ENCODE measurements around the gene AGPAT3. TPM values are rescaled to one million over a fixed set of nuclear protein-coding genes. Genes with fewer than 3 reads are reported as not detected.

Gene AGPAT3
- total RNA-seq, 1 donor from 2014 or later, result 7.8 TPM

GRCh38 chr21:43867332-43867703, 2.3 kb downstream of the AGPAT3 start:
- Histone ChIP-seq H3K79me2 (ENCODE audit: low read depth) (no peaks in the 10 kb centered on the region), H3K4me1 (peaks cover 7% of the 10 kb centered on the region), H4K20me1 (ENCODE audit: low read depth) (peaks cover 8% of the 10 kb centered on the region), H3K9ac (no peak overlapping the region), H3K27me3 (peaks cover 58% of the 10 kb centered on the region), H3K4me2 (no peak overlapping the region), H3K9me3 (ENCODE audit: low read depth) (no peaks in the 10 kb centered on the region), H3K27ac (no peak overlapping the region), H3F3A (ENCODE audit: low read depth) (peaks cover 26% of the 10 kb centered on the region), H3K4me3 (no peak overlapping the region), H3K36me3 (no peaks in the 10 kb centered on the region), H2AFZ (replicated peaks) (no peak overlapping the region)
- Mint-ChIP-seq H3K27ac (no peak overlapping the region), H3K36me3 (peaks cover 17% of the 10 kb centered on the region), H3K4me3 (peak overlapping the region; percentile 52), H3K27me3 (ENCODE audit: insufficient read depth, low read depth) (peaks cover 14% of the 10 kb centered on the region), H3K9me3 (no peaks in the 10 kb centered on the region), H3K4me1 (peaks cover 20% of the 10 kb centered on the region)
- no peak for DNase-seq (ENCODE audit: low spot score)
- TF ChIP-seq CTCF (IDR thresholded peaks at IDR 0.05) (no peak), EZH2 (IDR thresholded peaks at IDR 0.05) (no peak), EZH2phosphoT487 (IDR thresholded peaks at IDR 0.05) (no peak)

DNA sequence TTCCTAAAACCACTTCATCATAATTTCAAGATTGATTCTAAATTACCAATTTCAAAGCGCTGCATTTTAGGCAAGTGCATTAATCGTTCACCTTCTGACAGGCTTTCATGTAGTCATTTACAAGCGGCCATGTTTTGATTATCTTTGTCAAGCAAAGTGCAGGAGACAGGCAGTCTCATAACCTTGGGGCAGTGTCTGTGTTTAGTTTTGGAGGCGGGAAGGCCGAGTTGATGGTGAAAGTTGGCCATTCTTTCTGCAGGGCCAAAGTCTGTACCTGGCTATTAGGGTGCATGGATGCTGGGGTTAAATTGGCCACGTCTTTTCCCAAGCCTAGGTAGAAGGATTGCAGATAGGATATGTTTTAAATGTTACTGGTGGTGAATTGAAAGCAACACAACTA, 2.9 kb downstream of the AGPAT3 start:
- H3K27ac ChIP-seq, result no peak overlapping the region
- peaks cover 26% of the 10 kb centered on the region for H3F3A ChIP-seq (ENCODE audit: low read depth)
- no peaks in the 10 kb centered on the region for H3K36me3 ChIP-seq
- no peak overlapping the region for H3K4me3 ChIP-seq
- peaks cover 7% of the 10 kb centered on the region for H3K4me1 ChIP-seq
- H3K27me3 ChIP-seq, result peaks cover 51% of the 10 kb centered on the region
- H3K27me3 Mint-ChIP-seq (ENCODE audit: insufficient read depth, low read depth), result peaks cover 13% of the 10 kb centered on the region
- peak overlapping the region; percentile 5 for H3K27ac Mint-ChIP-seq
- no peak overlapping the region for H3K4me2 ChIP-seq
- peak overlapping the region; percentile 52 for H3K4me3 Mint-ChIP-seq
- no peaks in the 10 kb centered on the region for H3K79me2 ChIP-seq (ENCODE audit: low read depth)
- no peak for DNase-seq (ENCODE audit: low spot score)
- peaks cover 8% of the 10 kb centered on the region for H4K20me1 ChIP-seq (ENCODE audit: low read depth)
- no peaks in the 10 kb centered on the region for H3K9me3 Mint-ChIP-seq
- no peaks in the 10 kb centered on the region for H3K9me3 ChIP-seq (ENCODE audit: low read depth)
- no peak overlapping the region for H3K9ac ChIP-seq
- peaks cover 20% of the 10 kb centered on the region for H3K4me1 Mint-ChIP-seq
- H3K36me3 Mint-ChIP-seq, result peaks cover 24% of the 10 kb centered on the region
- H2AFZ ChIP-seq (replicated peaks), result no peak overlapping the region
- no peak for TF ChIP-seq EZH2phosphoT487 (IDR thresholded peaks at IDR 0.05)
- no peak for TF ChIP-seq EZH2 (IDR thresholded peaks at IDR 0.05)
- TF ChIP-seq CTCF (IDR thresholded peaks at IDR 0.05), result no peak

DNA sequence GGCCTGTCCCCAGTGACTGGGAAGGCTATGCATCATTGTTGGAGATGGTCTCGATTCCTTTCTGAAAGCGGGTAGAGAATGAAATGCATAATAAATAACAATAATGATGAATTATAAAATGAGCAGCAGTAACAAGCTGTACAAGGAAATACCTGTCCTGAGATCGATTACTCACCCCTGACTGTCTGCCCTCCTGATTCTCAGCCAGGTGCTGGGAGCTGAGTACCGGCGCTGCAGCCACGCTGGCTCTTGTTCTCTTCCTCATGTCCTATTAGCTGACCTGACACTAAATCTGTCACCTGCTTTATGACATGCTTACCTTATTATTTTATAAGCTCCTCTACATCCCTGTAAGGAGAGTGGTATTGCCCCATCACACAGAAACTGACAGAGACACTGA, 3.4 kb downstream of the AGPAT3 start:
- H3K27me3 ChIP-seq, result peaks cover 46% of the 10 kb centered on the region
- no peaks in the 10 kb centered on the region for H3K36me3 ChIP-seq
- TF ChIP-seq CTCF (IDR thresholded peaks at IDR 0.05) (no peak), EZH2 (IDR thresholded peaks at IDR 0.05) (no peak), EZH2phosphoT487 (IDR thresholded peaks at IDR 0.05) (no peak)
- H3K4me1 ChIP-seq, result peaks cover 7% of the 10 kb centered on the region
- H3K79me2 ChIP-seq (ENCODE audit: low read depth), result no peaks in the 10 kb centered on the region
- no peak overlapping the region for H3K9ac ChIP-seq
- Mint-ChIP-seq H3K9me3 (no peaks in the 10 kb centered on the region), H3K27me3 (ENCODE audit: insufficient read depth, low read depth) (peaks cover 10% of the 10 kb centered on the region), H3K36me3 (peaks cover 26% of the 10 kb centered on the region), H3K4me1 (peaks cover 20% of the 10 kb centered on the region), H3K4me3 (no peak overlapping the region), H3K27ac (no peak overlapping the region)
- DNase-seq (ENCODE audit: low spot score), result no peak
- H3K4me3 ChIP-seq, result no peak overlapping the region
- no peaks in the 10 kb centered on the region for H3K9me3 ChIP-seq (ENCODE audit: low read depth)
- H4K20me1 ChIP-seq (ENCODE audit: low read depth), result peaks cover 8% of the 10 kb centered on the region
- H3F3A ChIP-seq (ENCODE audit: low read depth), result peaks cover 22% of the 10 kb centered on the region
- H3K27ac ChIP-seq, result no peak overlapping the region
- H3K4me2 ChIP-seq, result no peak overlapping the region
- no peak overlapping the region for H2AFZ ChIP-seq (replicated peaks)
